HepG2 (cell line): ENCODE data around the gene IL1RAPL2. TPM values are rescaled to one million over a fixed set of nuclear protein-coding genes. Genes with fewer than 3 reads are reported as not detected.

Experiments used
- ATAC-seq: fragments of 200-7000 bp; cut with Tn5 transposase; 3 replicates; pipeline ENCODE4 v1.9.1; 2020; ENCODE audit warnings: mild to moderate bottlenecking, moderate library complexity
- BruUV-seq: library from RNA; stranded (reverse); fragments of 400-500 nt; replicated peaks from 2 replicates; lab custom pipeline; 2021; lab: Mats Ljungman, UMichigan
- CTCF ChIA-PET: fragments of 300-600 bp; formaldehyde crosslinking; extraction: SDS; loops from one replicate; lab custom pipeline; 2021; ENCODE audit warnings: low total read pairs, inconsistent platforms, low intra/inter-chr PET ratio; lab: Yijun Ruan, JAX
- POLR2A ChIA-PET: fragments of 350-600 bp; sonication (Branson Sonifier 250); formaldehyde crosslinking; loops from one replicate; lab custom pipeline; 2020; ENCODE audit warnings: antibody characterized with exemption, inconsistent platforms; lab: Yijun Ruan, JAX
- DNase-seq: peaks from one replicate; pipeline ENCODE4 v3.0.0-alpha.2; 2015; ENCODE audit warnings: low spot score
- FAIRE-seq: peaks from 3 replicates; lab custom pipeline; 2011; peaks lifted over from hg19 to GRCh38; lab: Jason Lieb, UNC
- H2AFZ ChIP-seq: one replicate; pipeline ENCODE4 v1.6.1; 2011; ENCODE audit warnings: low read length, inconsistent platforms
- H3K27ac ChIP-seq: fragments of 300-600 bp; 3 replicates; pipeline ENCODE4 v1.8.0; 2011; ENCODE audit warnings: mixed run types, mild to moderate bottlenecking, mixed read lengths, low read length, inconsistent platforms; ENCODE audit not compliant: insufficient read depth; ENCODE audit errors: extremely low read length
- H3K27me3 ChIP-seq, 2 experiments: fragments of 200-600 bp in 1 of 2; 2 replicates in 1 of 2; 3 replicates in 1 of 2; pipeline versions ENCODE4 v1.6.0 to v1.8.0; 2011; ENCODE audit warnings: low read length in 2 of 2, mild to moderate bottlenecking in 2 of 2, moderate library complexity in 2 of 2, inconsistent platforms in 1 of 2; ENCODE audit not compliant: insufficient read depth in 2 of 2, control insufficient read depth in 1 of 2
- H3K36me3 ChIP-seq, 2 experiments: fragments of 200-600 bp in 1 of 2; replicated peaks in 1 of 2; 2 replicates in 1 of 2; 3 replicates in 1 of 2; pipeline versions ENCODE4 v1.5.1 to v1.8.0; 2011; ENCODE audit warnings: low read length in 2 of 2, inconsistent platforms in 1 of 2; ENCODE audit not compliant: insufficient read depth in 2 of 2, control insufficient read depth in 1 of 2
- H3K4me1 ChIP-seq: 2 replicates; pipeline ENCODE4 v1.5.1; 2012; ENCODE audit warnings: low read length, inconsistent platforms; ENCODE audit not compliant: insufficient read depth
- H3K4me2 ChIP-seq: 2 replicates; pipeline ENCODE4 v1.6.0; 2011; ENCODE audit warnings: low read depth, low read length, inconsistent platforms
- H3K4me3 ChIP-seq, 3 experiments: fragments of 200-600 bp in 1 of 3; sonication (generic), shearing (Covaris generic) in 1 of 3; replicated peaks in 1 of 3; 2 replicates each; pipeline ENCODE4 v1.5.1; 2011 to 2016; ENCODE audit warnings: low read length in 3 of 3, inconsistent platforms in 2 of 3, low read depth in 2 of 3, mild to moderate bottlenecking in 2 of 3, control low read depth in 1 of 3, mixed read lengths in 1 of 3; ENCODE audit not compliant: insufficient read depth in 1 of 3
- H3K79me2 ChIP-seq: one replicate; pipeline ENCODE4 v1.6.1; 2011; ENCODE audit warnings: low read length, inconsistent platforms; ENCODE audit not compliant: insufficient read depth
- H3K9ac ChIP-seq: 2 replicates; pipeline ENCODE4 v1.6.0; 2011; ENCODE audit warnings: mild to moderate bottlenecking, low read depth, low read length, inconsistent platforms; ENCODE audit not compliant: insufficient read depth
- H3K9me3 ChIP-seq: 2 replicates; pipeline ENCODE4 v1.5.1; 2012; ENCODE audit warnings: mild to moderate bottlenecking, low read length
- H4K20me1 ChIP-seq: 2 replicates; pipeline ENCODE4 v1.6.0; 2011; ENCODE audit warnings: inconsistent platforms, mild to moderate bottlenecking, low read length, moderate library complexity; ENCODE audit not compliant: insufficient read depth
- ELF4 ChIP-seq: sonication (generic); formaldehyde crosslinking; IDR thresholded peaks from 2 replicates; pipeline ENCODE4 v1.5.0; 2020; ENCODE audit warnings: missing genetic modification reagents, mild to moderate bottlenecking, moderate library complexity, borderline replicate concordance
- MNT ChIP-seq: fragments of 450-650 bp; IDR thresholded peaks from 2 replicates; pipeline ENCODE4 v1.6.1; 2016
- ZFP82 ChIP-seq: sonication (generic); formaldehyde crosslinking; IDR thresholded peaks from 2 replicates; pipeline ENCODE4 v1.5.1; 2020; ENCODE audit warnings: mild to moderate bottlenecking, missing genetic modification reagents, borderline replicate concordance
- ZNF280D ChIP-seq: sonication (generic); formaldehyde crosslinking; IDR thresholded peaks from 2 replicates; pipeline ENCODE4 v1.5.1; 2020; ENCODE audit warnings: mild to moderate bottlenecking, missing genetic modification reagents
- ZNF503 ChIP-seq: sonication (generic); formaldehyde crosslinking; IDR thresholded peaks from 2 replicates; pipeline ENCODE4 v1.4.0; 2020; ENCODE audit warnings: missing genetic modification reagents
- ZNF782 ChIP-seq: sonication (generic); formaldehyde crosslinking; IDR thresholded peaks from 2 replicates; pipeline ENCODE4 v1.4.0; 2020; ENCODE audit warnings: missing genetic modification reagents, mild to moderate bottlenecking, borderline replicate concordance
- WGBS: methylation state at CpG from one replicate; pipeline ENCODE4 v1.1.6; 2017; ENCODE audit warnings: low lambda C conversion rate; 5-methylcytosine and 5-hydroxymethylcytosine counted together
- in situ Hi-C: cut with HindIII; loops from 2 replicates; pipeline ENCODE4 v1.10.0; 2017; ENCODE audit warnings: low pct_unique_long_range_greater_than_20kb; ENCODE audit not compliant: extremely low pct_ligation_motif_present
- intact Hi-C: fragments of 100-400 bp; cut with micrococcal nuclease; formaldehyde crosslinking; loops from one replicate; pipeline ENCODE4 v1.10.0; 2022; ENCODE audit not compliant: unreplicated experiment
- polyA plus RNA-seq, 8 experiments: library from polyadenylated mRNA; depleted of rRNA in 3 of 8; stranded (reverse) in 7 of 8; unstranded in 1 of 8; fragments of >200 nt; fragmentation: Illumina TruSeq in 4 of 8; extraction: Trizol in 4 of 8; gene quantifications; 2 replicates each; pipeline versions ENCODE4 v1.2.1 to v1.2.3, GENCODE V29; 2011 to 2016; ENCODE audit warnings: low read depth in 4 of 8, missing spikeins in 1 of 8, mixed read lengths in 1 of 8; ENCODE audit not compliant: insufficient read depth in 1 of 8
- total RNA-seq, 5 experiments: library from RNA; depleted of rRNA; stranded (reverse); fragments of >200 nt; fragmentation: Illumina TruSeq; extraction: Trizol; gene quantifications; 2 replicates each; pipeline ENCODE4 v1.2.3, GENCODE V29; 2016; ENCODE audit warnings: low read depth in 1 of 5

IL1RAPL2 gene
- total and polyA plus RNA-seq, 2 of the 13 experiments (the other 11 are each of a cell fraction or from before 2014, with no cell fraction given) = not detected

GRCh38 chrX:104953251-104953650 is 387.3 kb downstream of the IL1RAPL2 start (continued):
- no peak for TF ChIP-seq ZNF280D (CRISPR knock-in tag)

GRCh38 chrX:104961926-104962325 is 395.9 kb downstream of the IL1RAPL2 start:
- no peaks in the 10 kb centered on the region for H4K20me1 ChIP-seq
- no CpG with 5 or more reads among the region's 1 CpG for WGBS
- no peaks in the 10 kb centered on the region for H3K4me1 ChIP-seq
- no TSS peak for BruUV-seq
- H3K4me2 ChIP-seq = no peak overlapping the region
- ChIA-PET CTCF (no interaction called here), POLR2A (no interaction called here)
- ATAC-seq = no peak
- no peak overlapping the region for H2AFZ ChIP-seq
- no peaks in the 10 kb centered on the region for H3K79me2 ChIP-seq
- no peaks in the 10 kb centered on the region for H3K9me3 ChIP-seq
- H3K36me3 ChIP-seq = no peaks in the 10 kb centered on the region
- H3K27me3 ChIP-seq = no peaks in the 10 kb centered on the region
- H3K4me3 ChIP-seq = no peak overlapping the region
- no peak for DNase-seq
- intact Hi-C loops (no loop called here), in situ Hi-C loops (no loop called here)
- no peak for TF ChIP-seq ELF4 (CRISPR knock-in tag)
- TF ChIP-seq ZFP82 (CRISPR knock-in tag) = no peak
- FAIRE-seq = no peak
- no peak overlapping the region for H3K27ac ChIP-seq
- H3K9ac ChIP-seq = no peak overlapping the region

GRCh38 chrX:104968241-104968640 is 402.2 kb downstream of the IL1RAPL2 start:
- BruUV-seq = no TSS peak
- no peak overlapping the region for H3K9ac ChIP-seq
- FAIRE-seq (no peak), DNase-seq (no peak), ATAC-seq (no peak)
- no peaks in the 10 kb centered on the region for H3K36me3 ChIP-seq
- no peak overlapping the region for H3K4me2 ChIP-seq
- in situ Hi-C loops (no loop called here), intact Hi-C loops (no loop called here)
- no peak overlapping the region for H3K4me3 ChIP-seq
- ChIA-PET POLR2A (no interaction called here), CTCF (no interaction called here)
- H3K27me3 ChIP-seq = no peaks in the 10 kb centered on the region
- no peaks in the 10 kb centered on the region for H3K9me3 ChIP-seq
- no peak overlapping the region for H2AFZ ChIP-seq
- no peak for TF ChIP-seq MNT
- no peak for TF ChIP-seq ZNF782 (CRISPR knock-in tag)
- no peak for TF ChIP-seq ZNF503 (CRISPR knock-in tag)
- H3K4me1 ChIP-seq = no peaks in the 10 kb centered on the region
- H3K27ac ChIP-seq = no peak overlapping the region
- H4K20me1 ChIP-seq = no peaks in the 10 kb centered on the region
- no peaks in the 10 kb centered on the region for H3K79me2 ChIP-seq
